ENCODE data around the gene RBP3. TPM values are rescaled to one million over a fixed set of nuclear protein-coding genes. Genes with fewer than 3 reads are reported as not detected.

Gene RBP3
- total RNA-seq, 1 experiment from 2014 or later = not detected

GRCh38 chr10:47319784-47320183, 28.4 kb upstream of the RBP3 start (continued):
- no peak for TF ChIP-seq CBX3 (IDR thresholded peaks at IDR 0.05; ENCODE audit: low read depth)
- no peak for TF ChIP-seq ZFX (IDR thresholded peaks at IDR 0.05)
- no peak for TF ChIP-seq POLR2A (IDR thresholded peaks at IDR 0.05; ENCODE audit: borderline replicate concordance, extremely low read depth, insufficient read depth, insufficient read length)
- no peak for TF ChIP-seq ZBTB33 (IDR thresholded peaks at IDR 0.05; ENCODE audit: extremely low read depth, insufficient replicate concordance, low read length)

- no TSS peak for BruUV-seq (replicated peaks)
Observed at GRCh38 chr10:47320812-47321211, 27.4 kb upstream of the RBP3 start.

More at GRCh38 chr10:47320812-47321211, 27.4 kb upstream of the RBP3 start:
- TF ChIP-seq, protein P1, sequence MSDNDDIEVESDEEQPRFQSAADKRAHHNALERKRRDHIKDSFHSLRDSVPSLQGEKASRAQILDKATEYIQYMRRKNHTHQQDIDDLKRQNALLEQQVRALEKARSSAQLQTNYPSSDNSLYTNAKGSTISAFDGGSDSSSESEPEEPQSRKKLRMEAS (IDR thresholded peaks at IDR 0.05) = no peak
- no peak for TF ChIP-seq ZBTB33 (IDR thresholded peaks at IDR 0.05; ENCODE audit: extremely low read depth, insufficient replicate concordance, low read length)
- TF ChIP-seq POLR2AphosphoS5 (IDR thresholded peaks at IDR 0.05; ENCODE audit: low read depth, low read length) = no peak
- no peak for TF ChIP-seq EZH2phosphoT487 (IDR thresholded peaks at IDR 0.05; ENCODE audit: borderline replicate concordance)
- TF ChIP-seq ELF1 (IDR thresholded peaks at IDR 0.05; ENCODE audit: borderline replicate concordance, low read depth) = no peak
- no peak for TF ChIP-seq ZNF274 (IDR thresholded peaks at IDR 0.05; ENCODE audit: low read depth, low read length)
- TF ChIP-seq RAD21 (IDR thresholded peaks at IDR 0.05; ENCODE audit: low read depth) = no peak
- no peak for TF ChIP-seq SIN3A (IDR thresholded peaks at IDR 0.05; ENCODE audit: low read depth)
- no peak for TF ChIP-seq SRF (IDR thresholded peaks at IDR 0.05; ENCODE audit: low read depth)
- no peak for TF ChIP-seq POLR2A (IDR thresholded peaks at IDR 0.05; ENCODE audit: borderline replicate concordance, extremely low read depth, insufficient read depth, insufficient read length)
- TF ChIP-seq CTCF (IDR thresholded peaks at IDR 0.05 in 2 of 3, conservative IDR thresholded peaks at IDR 0.05 in 1 of 3; ENCODE audit: borderline replicate concordance in 1 of 3, insufficient read depth in 1 of 3, low read depth in 2 of 3, low read length in 2 of 3) = no peak
- no peak for TF ChIP-seq JUND (IDR thresholded peaks at IDR 0.05)
- TF ChIP-seq ZFX (IDR thresholded peaks at IDR 0.05) = no peak
- TF ChIP-seq EZH2 (IDR thresholded peaks at IDR 0.05) = no peak
- no peak for TF ChIP-seq SP1 (IDR thresholded peaks at IDR 0.05; ENCODE audit: low read depth)
- no peak for TF ChIP-seq CBX3 (IDR thresholded peaks at IDR 0.05; ENCODE audit: low read depth)
- RAD21 ChIA-PET (ENCODE audit: low non-redundant PET in 1 of 2, low total read pairs in 2 of 2, uncharacterized antibody in 2 of 2, unreplicated experiment in 2 of 2) = no interaction called here
- Histone ChIP-seq H3K4me2 (ENCODE audit: low read length) (no peak overlapping the region), H3K9me2 (ENCODE audit: insufficient read depth) (no peaks in the 10 kb centered on the region), H3K4me1 (ENCODE audit: control insufficient read depth in 1 of 2, insufficient read depth in 2 of 2, low read length in 2 of 2) (0 out of 4 replicates have a peak, but pooled peaks cover 0 to 5% of the 10 kb centered on the region in 2 experiments), H3K9ac (ENCODE audit: low read length) (no peak overlapping the region), H3K79me2 (ENCODE audit: insufficient read depth, low read length) (no peaks in the 10 kb centered on the region), H3K9me3 (ENCODE audit: control insufficient read depth in 1 of 2, insufficient read depth in 1 of 2, low read depth in 1 of 2, low read length in 2 of 2) (no peaks in the 10 kb centered on the region), H3K27ac (ENCODE audit: low read depth, low read length) (no peak overlapping the region), H4K20me1 (ENCODE audit: insufficient read depth) (no peaks in the 10 kb centered on the region), H3K27me3 (ENCODE audit: insufficient read depth, low read length) (no peaks in the 10 kb centered on the region), H3K4me3 (replicated peaks in 1 of 2; ENCODE audit: low read depth in 1 of 2, low read length in 2 of 2) (no peak overlapping the region), H2AFZ (ENCODE audit: low read depth, low read length, poor library complexity, severe bottlenecking) (no peak overlapping the region), H3K36me3 (ENCODE audit: control insufficient read depth in 1 of 2, insufficient read depth in 2 of 2, low read length in 2 of 2) (no peaks in the 10 kb centered on the region)
- POLR2A ChIA-PET = no interaction called here
- no peak for ATAC-seq
- intact Hi-C loops (cut with micrococcal nuclease) = no loop called here
- no peak for DNase-seq (ENCODE audit: low read depth, low spot score)
- CTCF ChIA-PET = interaction anchor here (0.9 kb wide), 1 partner anchor 20 kb away, joined by 3 read pairs; no protein-coding TSS in a partner anchor
